HG03521 (cell line): ENCODE measurements around the gene OR6C68.
"Not testable (repeated sequence)": the region's sequence is repeated elsewhere in the genome, so short reads cannot be mapped to it uniquely, and the experiment has no call there.

ENCODE experiments used
- ATAC-seq: cut with Tn5 transposase; IDR thresholded peaks from one replicate; pipeline ENCODE4 v1.9.1; 2021; ENCODE audit warnings: mild to moderate bottlenecking, moderate library complexity; ENCODE audit not compliant: unreplicated experiment

OR6C68 gene

DNA sequence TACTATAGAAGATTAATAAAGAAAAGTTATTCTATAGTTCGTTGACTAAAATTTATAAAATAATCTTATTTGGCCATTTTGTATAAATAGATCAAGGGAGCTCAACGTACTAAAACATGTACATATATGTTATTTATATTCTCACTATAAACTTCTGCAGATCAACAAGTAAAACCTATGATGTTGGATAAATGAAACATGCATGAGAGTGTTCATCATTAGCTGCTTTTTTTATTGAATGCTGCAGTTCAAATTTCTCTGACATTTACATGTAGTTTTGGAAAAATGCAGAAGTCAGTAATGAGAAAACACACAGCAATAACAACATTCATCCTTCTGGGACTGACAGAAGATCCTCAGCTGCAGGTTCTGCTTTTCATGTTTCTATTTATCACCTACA is at the start of gene OR6C68:
Gene OR6C68 (plus strand): TSS at position 301 of the 400 bp plus-strand sequence. CDS start 0 bp downstream, at position 301.
- ATAC-seq, result no peak

- no peak for ATAC-seq
Measured at GRCh38 chr12:55443776-55444175, 48.4 kb upstream of the OR6C68 start, which contains the start of gene OR6C2. Gene OR6C2, plus strand, starts transcription at chr12:55444076. Its CDS starts 8,138 bp downstream, at chr12:55452214.

- ATAC-seq, result no peak
Measured at GRCh38 chr12:55445357-55445756, 46.8 kb upstream of the OR6C68 start.

GRCh38 chr12:55446326-55446725 is 45.9 kb upstream of the OR6C68 start:
- no peak for ATAC-seq

- ATAC-seq, result no peak
Measured at GRCh38 chr12:55448825-55449224, 43.4 kb upstream of the OR6C68 start.

DNA sequence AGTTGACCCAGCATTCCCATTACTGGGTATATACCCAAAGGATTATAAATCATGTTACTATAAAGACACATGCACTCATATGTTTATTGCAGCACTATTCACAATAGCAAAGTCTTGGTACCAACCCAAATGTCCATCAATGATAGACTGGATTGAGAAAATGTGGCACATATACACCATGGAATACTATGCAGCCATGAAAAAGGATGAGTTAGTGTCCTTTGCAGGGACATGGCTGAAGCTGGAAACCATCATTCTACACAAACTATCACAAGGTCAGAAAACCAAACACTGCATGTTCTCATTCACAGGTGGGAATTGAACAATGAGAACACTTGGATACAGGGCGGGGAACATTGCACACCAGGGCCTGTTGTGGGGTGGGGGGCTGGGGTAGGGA is 27.3 kb upstream of the OR6C68 start:
- ATAC-seq, result not testable (repeated sequence)

GRCh38 chr12:55467836-55468235 is 24.3 kb upstream of the OR6C68 start:
- ATAC-seq, result no peak

- ATAC-seq, result no peak
Measured at GRCh38 chr12:55469291-55469690, 22.9 kb upstream of the OR6C68 start.

- no peak for ATAC-seq
Measured at GRCh38 chr12:55470088-55470829, 21.9 kb upstream of the OR6C68 start, which contains the start of gene OR6C70. Gene OR6C70, minus strand, starts transcription at chr12:55470138. Its CDS starts 0 bp downstream, at chr12:55470138.

DNA sequence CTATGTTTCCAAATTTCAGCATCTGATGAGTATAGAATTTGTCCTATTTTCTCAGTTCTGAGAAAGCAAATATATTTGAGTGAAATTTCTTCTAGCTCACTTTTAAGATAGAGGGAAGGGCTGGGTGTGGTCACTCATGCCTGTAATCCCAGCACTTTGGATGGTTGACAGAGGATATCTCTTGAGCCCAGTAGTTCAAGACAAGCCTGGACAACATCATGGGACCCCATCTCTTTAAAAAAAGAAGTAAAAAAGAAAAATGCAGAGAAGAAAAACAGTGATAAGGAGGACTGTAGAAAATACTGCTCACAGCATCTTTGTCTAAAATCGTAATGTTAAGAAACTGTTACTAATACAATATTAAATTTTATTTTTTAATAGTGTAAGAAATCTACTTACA is 19.9 kb upstream of the OR6C68 start:
- no peak for ATAC-seq

- not testable (repeated sequence) for ATAC-seq
Measured at GRCh38 chr12:55479136-55479535, 13.0 kb upstream of the OR6C68 start.

DNA sequence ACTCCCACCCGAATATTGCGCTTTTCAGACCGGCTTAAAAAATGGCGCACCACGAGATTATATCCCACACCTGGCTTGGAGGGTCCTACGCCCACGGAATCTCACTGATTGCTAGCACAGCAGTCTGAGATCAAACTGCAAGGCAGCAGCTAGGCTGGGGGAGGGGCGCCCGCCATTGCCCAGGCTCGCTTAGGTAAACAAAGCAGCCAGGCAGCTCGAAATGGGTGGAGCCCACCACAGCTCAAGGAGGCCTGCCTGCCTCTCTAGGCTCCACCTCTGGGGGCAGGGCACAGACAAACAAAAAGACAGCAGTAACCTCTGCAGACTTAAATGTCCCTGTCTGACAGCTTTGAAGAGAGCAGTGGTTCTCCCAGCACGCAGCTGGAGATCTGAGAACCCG is 7.9 kb upstream of the OR6C68 start:
- ATAC-seq, result not testable (repeated sequence)

DNA sequence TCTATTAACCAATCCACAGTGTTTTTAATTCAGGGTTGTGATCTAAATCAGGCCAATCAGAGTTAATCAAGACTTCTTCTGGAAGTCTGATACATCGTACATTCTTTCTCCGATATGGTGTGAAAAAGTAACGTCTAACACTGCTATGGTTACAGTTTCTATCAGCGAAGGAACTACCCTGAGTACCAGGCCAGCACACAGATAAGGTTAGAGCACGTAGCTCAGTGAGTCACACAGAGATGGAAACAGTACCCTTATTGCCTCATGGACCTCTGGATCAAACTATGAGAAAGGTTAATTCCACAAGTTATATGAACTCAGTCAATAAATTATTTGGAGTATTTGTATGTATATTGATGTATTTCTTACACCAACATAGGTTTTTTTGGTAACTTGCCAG is 3.3 kb downstream of the OR6C68 start:
- no peak for ATAC-seq

GRCh38 chr12:55499231-55499630 is 7.1 kb downstream of the OR6C68 start:
- no peak for ATAC-seq

- no peak for ATAC-seq
Measured at GRCh38 chr12:55499810-55500252, 7.7 kb downstream of the OR6C68 start.

- no peak for ATAC-seq
Measured at GRCh38 chr12:55501601-55502000, 9.4 kb downstream of the OR6C68 start.

- ATAC-seq, result no peak
Measured at GRCh38 chr12:55515696-55516095, 23.5 kb downstream of the OR6C68 start.

DNA sequence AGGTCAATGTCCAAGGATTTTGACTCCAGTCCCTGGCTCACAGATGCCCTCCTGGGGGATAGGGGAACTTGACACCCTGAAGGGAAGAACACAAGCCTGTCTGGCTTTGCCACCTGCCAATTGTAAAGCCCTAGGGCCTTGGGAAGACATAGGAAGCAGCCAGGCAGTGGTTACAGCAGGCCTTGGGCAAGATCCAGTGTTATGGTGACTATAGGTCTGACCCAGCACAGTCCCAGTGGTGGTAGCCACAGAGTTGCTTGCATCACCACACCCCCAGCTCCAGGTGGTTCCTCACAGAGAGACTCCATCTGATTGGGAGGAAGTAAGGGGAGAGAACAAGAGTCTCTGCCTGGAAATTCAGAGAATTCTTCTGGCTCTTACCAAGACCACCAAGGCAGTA is 24.2 kb downstream of the OR6C68 start:
- ATAC-seq, result no peak
